Endothelial cell (in vitro differentiated cells): ENCODE results near the gene KIF20B. TPM values are rescaled to one million over a fixed set of nuclear protein-coding genes. Genes with fewer than 3 reads are reported as not detected.

Source experiments
- DNase-seq: peaks from one replicate; pipeline ENCODE4 v3.0.0; 2021; ENCODE audit warnings: low spot score
- H3K27ac Mint-ChIP-seq: one replicate; pipeline ENCODE4 v1.8.0; 2021; ENCODE audit warnings: mixed read lengths, inconsistent platforms; ENCODE audit not compliant: unreplicated experiment
- H3K27me3 Mint-ChIP-seq: one replicate; pipeline ENCODE4 v1.8.0; 2021; ENCODE audit warnings: mild to moderate bottlenecking, moderate library complexity, mixed read lengths, inconsistent platforms; ENCODE audit not compliant: unreplicated experiment
- H3K36me3 Mint-ChIP-seq: one replicate; pipeline ENCODE4 v1.8.0; 2021; ENCODE audit warnings: mild to moderate bottlenecking, low read depth, mixed read lengths, inconsistent platforms; ENCODE audit not compliant: unreplicated experiment
- H3K4me1 Mint-ChIP-seq: one replicate; pipeline ENCODE4 v1.8.0; 2021; ENCODE audit warnings: mild to moderate bottlenecking, mixed read lengths, inconsistent platforms; ENCODE audit not compliant: unreplicated experiment
- H3K4me3 Mint-ChIP-seq: one replicate; pipeline ENCODE4 v1.8.0; 2021; ENCODE audit warnings: mild to moderate bottlenecking, mixed read lengths, inconsistent platforms; ENCODE audit not compliant: unreplicated experiment
- H3K9me3 Mint-ChIP-seq: one replicate; pipeline ENCODE4 v1.8.0; 2021; ENCODE audit warnings: mixed read lengths, inconsistent platforms; ENCODE audit not compliant: unreplicated experiment
- total RNA-seq: library from RNA; stranded (reverse); fragmentation: NEBNext Ultra II Directional; extraction: Animal tissue kit (Norgen Biotek cat#: 25700); gene quantifications from one replicate; pipeline ENCODE4 v1.2.1, GENCODE V29; 2021; ENCODE audit not compliant: unreplicated experiment
- TF ChIP-seq, protein P1 (sequence below): fragments of 200-600 bp; sonication (generic); IDR thresholded peaks from one replicate; pipeline ENCODE4 v1.5.0; 2021; ENCODE audit warnings: antibody characterized with exemption; ENCODE audit not compliant: unreplicated experiment

The KIF20B gene
- total RNA-seq, 1 donor from 2014 or later, result 12.9 TPM

DNA sequence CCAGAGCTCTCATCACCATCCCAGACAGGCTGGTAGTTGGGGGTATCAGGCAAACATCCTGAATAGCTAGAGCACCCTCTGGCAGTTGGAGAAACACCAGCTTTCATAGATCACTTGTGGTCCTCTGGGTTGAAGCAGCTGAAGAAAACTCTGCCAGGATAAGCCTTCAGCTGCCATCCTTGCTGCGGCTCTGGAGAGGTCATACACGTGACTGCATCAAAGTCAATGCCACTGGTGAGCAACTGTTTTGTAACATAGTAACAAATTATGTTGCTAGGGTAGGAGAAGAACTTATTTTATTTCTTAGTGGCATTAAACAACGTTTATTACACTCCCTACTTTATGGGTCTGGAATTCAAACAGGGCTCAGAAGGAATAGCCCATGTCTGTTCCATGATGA is 37.2 kb upstream of the KIF20B start:
- no peaks in the 10 kb centered on the region for H3K27me3 Mint-ChIP-seq
- no peaks in the 10 kb centered on the region for H3K9me3 Mint-ChIP-seq
- no peaks in the 10 kb centered on the region for H3K36me3 Mint-ChIP-seq
- H3K4me3 Mint-ChIP-seq, result no peak overlapping the region
- no peak overlapping the region for H3K27ac Mint-ChIP-seq
- TF ChIP-seq, protein P1, sequence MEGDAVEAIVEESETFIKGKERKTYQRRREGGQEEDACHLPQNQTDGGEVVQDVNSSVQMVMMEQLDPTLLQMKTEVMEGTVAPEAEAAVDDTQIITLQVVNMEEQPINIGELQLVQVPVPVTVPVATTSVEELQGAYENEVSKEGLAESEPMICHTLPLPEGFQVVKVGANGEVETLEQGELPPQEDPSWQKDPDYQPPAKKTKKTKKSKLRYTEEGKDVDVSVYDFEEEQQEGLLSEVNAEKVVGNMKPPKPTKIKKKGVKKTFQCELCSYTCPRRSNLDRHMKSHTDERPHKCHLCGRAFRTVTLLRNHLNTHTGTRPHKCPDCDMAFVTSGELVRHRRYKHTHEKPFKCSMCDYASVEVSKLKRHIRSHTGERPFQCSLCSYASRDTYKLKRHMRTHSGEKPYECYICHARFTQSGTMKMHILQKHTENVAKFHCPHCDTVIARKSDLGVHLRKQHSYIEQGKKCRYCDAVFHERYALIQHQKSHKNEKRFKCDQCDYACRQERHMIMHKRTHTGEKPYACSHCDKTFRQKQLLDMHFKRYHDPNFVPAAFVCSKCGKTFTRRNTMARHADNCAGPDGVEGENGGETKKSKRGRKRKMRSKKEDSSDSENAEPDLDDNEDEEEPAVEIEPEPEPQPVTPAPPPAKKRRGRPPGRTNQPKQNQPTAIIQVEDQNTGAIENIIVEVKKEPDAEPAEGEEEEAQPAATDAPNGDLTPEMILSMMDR, result no peak
- no peak for DNase-seq
- H3K4me1 Mint-ChIP-seq, result no peaks in the 10 kb centered on the region

DNA sequence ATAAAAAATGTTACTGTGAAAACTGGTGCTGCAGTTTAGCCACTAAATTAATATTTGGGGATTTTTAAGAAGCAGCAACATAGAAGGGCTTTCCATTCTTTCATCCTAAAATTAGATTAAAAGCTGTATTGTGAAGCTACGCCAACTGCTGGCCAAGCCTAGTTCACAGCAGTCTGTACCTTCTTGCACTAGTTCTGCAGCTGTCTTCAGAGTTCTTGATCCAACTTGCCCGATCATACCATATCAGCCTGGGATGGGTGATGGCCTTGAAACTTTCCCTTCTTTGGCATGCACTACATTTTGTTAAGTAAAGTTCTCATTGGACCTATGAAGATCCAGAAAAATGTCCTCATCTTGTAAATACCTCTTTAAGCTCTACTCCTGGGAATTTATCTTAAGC is 36.1 kb upstream of the KIF20B start:
- TF ChIP-seq, protein P1, result no peak
- Mint-ChIP-seq H3K4me1 (no peaks in the 10 kb centered on the region), H3K9me3 (no peaks in the 10 kb centered on the region), H3K4me3 (no peak overlapping the region), H3K27me3 (peaks cover 1% of the 10 kb centered on the region), H3K27ac (no peak overlapping the region), H3K36me3 (no peaks in the 10 kb centered on the region)
- no peak for DNase-seq

DNA sequence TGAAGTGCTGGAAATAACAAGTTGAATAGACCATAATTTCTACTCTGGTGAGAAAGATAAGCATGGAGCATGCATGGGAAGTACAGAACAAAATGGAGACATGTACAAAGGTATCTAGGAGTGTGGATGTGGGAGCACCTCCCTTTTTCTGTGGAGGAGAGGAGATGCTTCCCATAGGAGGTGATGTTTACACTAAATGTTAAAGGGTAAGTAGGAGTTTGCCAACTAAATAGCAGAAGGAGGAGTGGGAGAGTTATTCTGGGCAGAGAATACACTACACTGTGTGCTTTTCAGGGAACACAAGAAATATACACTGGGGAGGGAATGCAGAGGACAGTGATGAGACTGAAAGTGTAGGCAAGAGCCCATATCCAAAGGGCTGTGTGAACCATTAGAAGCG is 35.3 kb upstream of the KIF20B start:
- peaks cover 1% of the 10 kb centered on the region for H3K27me3 Mint-ChIP-seq
- H3K27ac Mint-ChIP-seq, result no peak overlapping the region
- DNase-seq, result no peak
- H3K4me3 Mint-ChIP-seq, result no peak overlapping the region
- H3K36me3 Mint-ChIP-seq, result no peaks in the 10 kb centered on the region
- TF ChIP-seq, protein P1, result no peak
- no peaks in the 10 kb centered on the region for H3K4me1 Mint-ChIP-seq
- H3K9me3 Mint-ChIP-seq, result no peaks in the 10 kb centered on the region

DNA sequence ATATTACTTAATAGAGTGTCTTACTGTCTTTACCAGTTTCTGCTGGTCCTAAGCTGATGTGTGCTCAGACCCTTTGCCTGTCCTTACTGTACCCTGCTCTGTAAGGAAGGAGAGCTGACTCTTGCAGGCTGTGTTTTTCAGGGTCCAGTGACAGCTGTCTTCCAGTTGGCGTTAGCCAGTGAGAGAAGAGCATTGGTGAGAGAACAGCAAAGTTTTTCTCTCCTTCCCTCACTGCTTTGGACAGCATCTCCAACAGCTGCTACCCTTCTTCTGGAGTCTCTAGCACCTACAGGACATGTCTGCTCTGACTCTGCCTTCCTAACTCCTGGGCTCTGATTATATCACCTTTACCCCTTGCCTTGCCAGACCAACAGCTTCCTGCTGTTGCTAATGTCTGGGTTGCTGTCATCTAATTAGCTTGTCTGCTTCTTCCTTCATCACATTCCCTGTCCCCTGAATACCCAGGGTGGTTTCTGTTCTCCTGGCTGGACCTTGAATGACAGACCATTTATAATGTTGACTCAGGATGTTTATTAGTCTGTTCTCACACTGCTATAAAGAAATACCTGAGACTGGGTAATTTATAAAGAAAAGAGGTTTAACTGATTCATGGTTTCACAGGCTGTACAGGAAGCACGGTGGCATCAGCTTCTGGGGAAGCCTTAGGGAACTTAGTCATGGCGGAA is 32.9 kb upstream of the KIF20B start:
- H3K36me3 Mint-ChIP-seq, result no peaks in the 10 kb centered on the region
- H3K9me3 Mint-ChIP-seq, result no peaks in the 10 kb centered on the region
- peaks cover 1% of the 10 kb centered on the region for H3K27me3 Mint-ChIP-seq
- no peak for DNase-seq
- no peaks in the 10 kb centered on the region for H3K4me1 Mint-ChIP-seq
- H3K27ac Mint-ChIP-seq, result no peak overlapping the region
- no peak overlapping the region for H3K4me3 Mint-ChIP-seq
- TF ChIP-seq, protein P1, result no peak

DNA sequence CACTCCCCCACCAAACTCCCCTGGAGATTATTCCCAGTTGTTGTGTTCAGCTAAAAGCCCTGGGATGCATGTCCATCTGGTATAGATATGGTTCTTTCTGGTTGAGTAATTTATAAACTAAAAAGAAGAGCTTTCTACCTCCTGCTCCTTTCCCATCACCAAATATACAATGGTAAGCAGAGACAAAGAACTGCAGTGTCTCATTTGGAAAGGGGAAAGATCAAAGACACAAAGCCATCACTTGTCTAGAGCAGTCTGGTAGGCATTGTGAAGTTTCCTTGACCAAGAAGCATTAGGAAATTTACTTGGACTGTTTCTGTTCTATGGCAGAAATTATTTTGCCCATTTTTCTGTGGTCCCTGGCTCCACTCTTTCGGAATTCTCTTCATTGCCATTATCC is 31.4 kb upstream of the KIF20B start:
- Mint-ChIP-seq H3K36me3 (no peaks in the 10 kb centered on the region), H3K27ac (no peak overlapping the region), H3K27me3 (peaks cover 1% of the 10 kb centered on the region), H3K4me1 (no peaks in the 10 kb centered on the region), H3K9me3 (no peaks in the 10 kb centered on the region), H3K4me3 (no peak overlapping the region)
- DNase-seq, result no peak
- TF ChIP-seq, protein P1, result no peak
